RWPE2 (cell line): Measurements from ENCODE around the gene BCL2.
"Not testable (repeated sequence)": the region's sequence is repeated elsewhere in the genome, so short reads cannot be mapped to it uniquely, and the experiment has no call there.

Experiments used
- ATAC-seq: fragments of 200-7000 bp; cut with Tn5 transposase; 3 replicates; pipeline ENCODE4 v1.9.1; 2021; ENCODE audit warnings: low read depth
- DNase-seq: peaks from one replicate; pipeline ENCODE4 v3.0.0-alpha.2; 2020; ENCODE audit warnings: low spot score
- H3K27ac ChIP-seq: fragments of 450-650 bp; 2 replicates; pipeline ENCODE4 v1.5.1; 2017; ENCODE audit warnings: mild to moderate bottlenecking; ENCODE audit not compliant: poor library complexity, severe bottlenecking
- H3K27me3 ChIP-seq: fragments of 250-450 bp; sonication (Bioruptor Pico); 2 replicates; pipeline ENCODE4 v1.5.1; 2021; ENCODE audit warnings: mild to moderate bottlenecking, moderate library complexity; ENCODE audit not compliant: insufficient read depth, poor library complexity, severe bottlenecking
- H3K36me3 ChIP-seq: fragments of 250-450 bp; sonication (Bioruptor Pico); 2 replicates; pipeline ENCODE4 v1.5.1; 2020; ENCODE audit warnings: low read depth, mild to moderate bottlenecking, moderate library complexity
- H3K4me1 ChIP-seq: fragments of 250-450 bp; sonication (Bioruptor Pico); 2 replicates; pipeline ENCODE4 v1.5.1; 2021; ENCODE audit warnings: mild to moderate bottlenecking, moderate library complexity; ENCODE audit not compliant: insufficient read depth, poor library complexity, severe bottlenecking
- H3K4me3 ChIP-seq: fragments of 250-450 bp; sonication (Bioruptor Pico); 2 replicates; pipeline ENCODE4 v1.5.1; 2021; ENCODE audit warnings: mild to moderate bottlenecking, moderate library complexity; ENCODE audit not compliant: severe bottlenecking
- H3K9me3 ChIP-seq: fragments of 250-450 bp; sonication (Bioruptor Pico); 2 replicates; pipeline ENCODE4 v1.5.1; 2021; ENCODE audit warnings: mild to moderate bottlenecking, moderate library complexity; ENCODE audit not compliant: severe bottlenecking
- TF ChIP-seq, protein P1 (sequence below): fragments of 450-650 bp; IDR thresholded peaks from one replicate; pipeline ENCODE4 v1.5.1; 2017; ENCODE audit warnings: mild to moderate bottlenecking, moderate library complexity; ENCODE audit not compliant: poor library complexity, severe bottlenecking

Gene BCL2

DNA sequence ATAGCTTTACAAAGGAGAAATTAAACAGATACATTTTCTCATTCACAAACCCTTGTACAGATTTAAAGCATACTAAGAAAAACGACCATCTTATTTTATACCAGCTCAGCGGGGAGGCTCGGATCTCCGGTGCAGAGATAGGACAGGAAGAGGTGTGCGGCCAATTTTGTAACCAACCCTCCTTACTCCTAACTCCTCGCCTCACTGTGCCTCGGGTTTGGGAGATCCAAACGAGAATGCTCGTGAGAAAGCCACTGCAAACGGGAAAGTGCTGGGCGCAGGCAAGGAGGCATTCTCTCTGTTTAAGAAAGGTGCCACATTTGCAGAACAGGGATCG, 46.3 kb upstream of the BCL2 start:
- TF ChIP-seq, protein P1, sequence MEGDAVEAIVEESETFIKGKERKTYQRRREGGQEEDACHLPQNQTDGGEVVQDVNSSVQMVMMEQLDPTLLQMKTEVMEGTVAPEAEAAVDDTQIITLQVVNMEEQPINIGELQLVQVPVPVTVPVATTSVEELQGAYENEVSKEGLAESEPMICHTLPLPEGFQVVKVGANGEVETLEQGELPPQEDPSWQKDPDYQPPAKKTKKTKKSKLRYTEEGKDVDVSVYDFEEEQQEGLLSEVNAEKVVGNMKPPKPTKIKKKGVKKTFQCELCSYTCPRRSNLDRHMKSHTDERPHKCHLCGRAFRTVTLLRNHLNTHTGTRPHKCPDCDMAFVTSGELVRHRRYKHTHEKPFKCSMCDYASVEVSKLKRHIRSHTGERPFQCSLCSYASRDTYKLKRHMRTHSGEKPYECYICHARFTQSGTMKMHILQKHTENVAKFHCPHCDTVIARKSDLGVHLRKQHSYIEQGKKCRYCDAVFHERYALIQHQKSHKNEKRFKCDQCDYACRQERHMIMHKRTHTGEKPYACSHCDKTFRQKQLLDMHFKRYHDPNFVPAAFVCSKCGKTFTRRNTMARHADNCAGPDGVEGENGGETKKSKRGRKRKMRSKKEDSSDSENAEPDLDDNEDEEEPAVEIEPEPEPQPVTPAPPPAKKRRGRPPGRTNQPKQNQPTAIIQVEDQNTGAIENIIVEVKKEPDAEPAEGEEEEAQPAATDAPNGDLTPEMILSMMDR = no peak
- DNase-seq = no peak
- H3K4me3 ChIP-seq = peak overlapping the region; percentile 80
- H3K27ac ChIP-seq = peak overlapping the region; percentile 91
- no peaks in the 10 kb centered on the region for H3K27me3 ChIP-seq
- H3K9me3 ChIP-seq = no peaks in the 10 kb centered on the region
- peaks cover 10% of the 10 kb centered on the region for H3K4me1 ChIP-seq
- no peak; the same call in 2 of the 3 replicates for ATAC-seq
- H3K36me3 ChIP-seq = peaks cover 38% of the 10 kb centered on the region

DNA sequence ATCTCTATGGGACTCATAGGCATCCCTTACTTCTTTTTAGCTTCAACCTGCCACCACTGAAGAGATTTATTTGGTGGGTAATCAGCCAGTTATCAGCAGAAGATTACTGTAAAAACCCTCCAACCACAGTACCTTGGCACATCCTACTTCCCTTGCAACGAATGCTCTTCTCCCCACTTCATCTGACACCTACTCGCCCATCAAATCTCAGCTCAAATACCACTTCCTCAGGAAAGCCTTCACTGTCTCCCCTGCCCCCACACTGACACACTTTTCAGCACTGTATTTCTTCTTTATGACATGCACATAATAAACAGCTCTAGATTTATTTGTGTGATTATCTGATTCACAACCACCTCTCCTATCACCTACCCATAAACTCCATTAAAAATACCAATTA, 44.4 kb upstream of the BCL2 start:
- TF ChIP-seq, protein P1 = no peak
- no peak for ATAC-seq
- no peak overlapping the region for H3K4me3 ChIP-seq
- H3K27ac ChIP-seq = no peak overlapping the region
- H3K36me3 ChIP-seq = peaks cover 55% of the 10 kb centered on the region
- H3K4me1 ChIP-seq = peaks cover 10% of the 10 kb centered on the region
- DNase-seq = no peak
- H3K9me3 ChIP-seq = no peaks in the 10 kb centered on the region
- no peaks in the 10 kb centered on the region for H3K27me3 ChIP-seq

DNA sequence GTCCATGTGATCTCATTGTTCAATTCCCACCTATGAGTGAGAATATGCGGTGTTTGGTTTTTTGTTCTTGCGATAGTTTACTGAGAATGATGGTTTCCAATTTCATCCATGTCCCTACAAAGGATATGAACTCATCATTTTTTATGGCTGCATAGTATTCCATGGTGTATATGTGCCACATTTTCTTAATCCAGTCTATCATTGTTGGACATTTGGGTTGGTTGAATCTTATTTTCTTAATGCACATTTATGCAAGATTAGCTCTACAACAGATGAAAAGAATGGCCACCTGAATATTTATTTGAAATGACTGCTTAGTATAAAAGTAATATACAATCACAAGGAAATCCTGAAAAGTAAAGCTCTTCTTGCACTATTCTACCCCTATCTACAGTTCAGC, 43.9 kb upstream of the BCL2 start:
- H3K36me3 ChIP-seq = peaks cover 56% of the 10 kb centered on the region
- not testable (repeated sequence) for H3K27me3 ChIP-seq, H3K9me3 ChIP-seq, H3K4me3 ChIP-seq, H3K27ac ChIP-seq, DNase-seq, H3K4me1 ChIP-seq, ATAC-seq

DNA sequence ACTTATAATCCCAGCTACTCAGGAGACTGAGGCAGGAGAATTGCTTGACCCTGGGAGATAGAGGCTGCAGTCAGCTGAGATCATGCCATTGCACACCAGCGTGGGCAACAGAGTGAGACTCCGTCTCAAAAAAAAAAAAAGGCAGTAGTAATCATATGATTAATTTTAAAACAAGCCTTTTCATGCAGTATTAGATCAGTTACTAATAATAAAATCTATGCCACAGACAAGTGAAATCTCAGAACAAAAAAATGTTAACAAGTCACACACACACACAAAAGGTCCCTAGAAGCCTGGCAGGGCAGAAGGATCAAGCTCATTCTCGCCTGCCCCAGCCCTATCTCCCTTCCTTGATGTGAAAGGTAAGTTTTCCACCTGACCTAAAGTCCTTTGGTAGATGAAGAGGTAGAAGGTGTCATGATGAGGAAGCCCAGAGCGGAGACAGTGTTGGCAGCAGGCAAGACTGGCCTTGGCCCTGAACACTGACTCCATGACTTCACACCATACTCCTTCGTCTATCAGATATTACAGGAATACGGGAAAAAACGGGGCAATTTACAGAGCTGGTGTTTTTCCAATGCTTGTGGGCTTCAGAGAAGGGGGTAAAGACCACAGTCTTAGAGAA, 36.8 kb upstream of the BCL2 start:
- Histone ChIP-seq H3K27ac (no peak overlapping the region), H3K4me1 (no peaks in the 10 kb centered on the region), H3K36me3 (peaks cover 88% of the 10 kb centered on the region), H3K27me3 (no peaks in the 10 kb centered on the region), H3K9me3 (no peaks in the 10 kb centered on the region), H3K4me3 (no peak overlapping the region)
- TF ChIP-seq, protein P1 = no peak
- DNase-seq (no peak), ATAC-seq (no peak)

DNA sequence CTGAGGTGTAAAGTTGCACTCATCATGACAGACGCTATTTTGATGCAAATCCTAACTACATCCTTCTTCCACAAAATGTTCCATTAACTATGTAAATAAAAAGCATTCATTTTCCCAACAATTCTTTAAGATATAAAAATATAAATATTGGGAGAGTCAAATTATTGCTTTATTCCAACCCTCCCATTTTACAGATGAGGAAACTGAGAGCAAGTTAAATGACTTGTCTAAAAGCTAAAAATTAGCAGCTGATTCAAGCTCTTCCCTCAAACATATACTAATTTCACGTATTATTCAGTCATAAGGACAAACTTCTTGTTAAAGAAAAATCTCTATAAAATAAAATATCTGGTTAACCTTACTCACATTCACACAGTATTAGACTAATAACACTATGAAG, 30.7 kb upstream of the BCL2 start:
- TF ChIP-seq, protein P1 = no peak
- H3K27me3 ChIP-seq = no peaks in the 10 kb centered on the region
- no peak overlapping the region for H3K4me3 ChIP-seq
- H3K36me3 ChIP-seq = peaks cover 92% of the 10 kb centered on the region
- H3K4me1 ChIP-seq = peaks cover 24% of the 10 kb centered on the region
- ATAC-seq (no peak), DNase-seq (no peak)
- H3K27ac ChIP-seq = no peak overlapping the region
- H3K9me3 ChIP-seq = no peaks in the 10 kb centered on the region
